HepG2 (cell line): ENCODE results near the gene OSGEPL1. TPM values are rescaled to one million over a fixed set of nuclear protein-coding genes. Genes with fewer than 3 reads are reported as not detected.

Experiments used
- ATF3 ChIP-seq: sonication (generic); formaldehyde crosslinking; IDR thresholded peaks from 2 replicates; pipeline ENCODE4 v1.4.0; 2020; ENCODE audit warnings: missing genetic modification reagents
- E2F1 ChIP-seq: sonication (generic); formaldehyde crosslinking; IDR thresholded peaks from 2 replicates; pipeline ENCODE4 v1.5.0; 2020; ENCODE audit warnings: missing genetic modification reagents
- FOXO1 ChIP-seq: sonication (generic); formaldehyde crosslinking; IDR thresholded peaks from 2 replicates; pipeline ENCODE4 v1.4.0; 2020; ENCODE audit warnings: missing genetic modification reagents
- HMGXB4 ChIP-seq, 2 experiments: sonication (generic) in 1 of 2; formaldehyde crosslinking in 1 of 2; IDR thresholded peaks; 2 replicates each; pipeline versions ENCODE4 v1.4.0 to v1.6.1; 2018 to 2020; ENCODE audit warnings: missing genetic modification reagents in 2 of 2, borderline replicate concordance in 1 of 2, low read depth in 1 of 2, mild to moderate bottlenecking in 1 of 2, missing biosample characterization in 1 of 2
- HOMEZ ChIP-seq: IDR thresholded peaks from 2 replicates; pipeline ENCODE4 v1.6.1; 2016; ENCODE audit warnings: low read depth
- KAT8 ChIP-seq: IDR thresholded peaks from 2 replicates; pipeline ENCODE4 v1.6.1; 2016; ENCODE audit warnings: missing genetic modification reagents, missing compliant biosample characterization
- MED13 ChIP-seq: sonication (generic); formaldehyde crosslinking; IDR thresholded peaks from 2 replicates; pipeline ENCODE4 v1.5.0; 2020; ENCODE audit warnings: missing genetic modification reagents
- MYC ChIP-seq: sonication (generic); formaldehyde crosslinking; IDR thresholded peaks from 2 replicates; pipeline ENCODE4 v1.9.0; 2021; ENCODE audit warnings: missing genetic modification reagents, borderline replicate concordance
- PHF20 ChIP-seq: sonication (generic); formaldehyde crosslinking; IDR thresholded peaks from 2 replicates; pipeline ENCODE4 v1.5.0; 2020; ENCODE audit warnings: mild to moderate bottlenecking, missing genetic modification reagents
- SMARCC2 ChIP-seq: fragments of 450-650 bp; IDR thresholded peaks from 2 replicates; pipeline ENCODE4 v1.6.1; 2017; ENCODE audit warnings: antibody characterized with exemption, mild to moderate bottlenecking
- SMYD3 ChIP-seq: sonication (generic); formaldehyde crosslinking; IDR thresholded peaks from 2 replicates; pipeline ENCODE4 v1.8.1; 2023; ENCODE audit warnings: mild to moderate bottlenecking, missing genetic modification reagents
- THAP9 ChIP-seq: sonication (generic); formaldehyde crosslinking; IDR thresholded peaks from 2 replicates; pipeline ENCODE4; 2020; ENCODE audit warnings: missing genetic modification reagents, mild to moderate bottlenecking, borderline replicate concordance
- ZBTB3 ChIP-seq: sonication (generic); formaldehyde crosslinking; IDR thresholded peaks from 2 replicates; pipeline ENCODE4 v1.4.0; 2020; ENCODE audit warnings: low read depth, mild to moderate bottlenecking, moderate library complexity, missing genetic modification reagents, borderline replicate concordance
- ZBTB37 ChIP-seq: sonication (generic); formaldehyde crosslinking; IDR thresholded peaks from 2 replicates; pipeline ENCODE4 v1.4.0; 2020; ENCODE audit warnings: mild to moderate bottlenecking, missing genetic modification reagents
- ZMYM4 ChIP-seq: sonication (generic); formaldehyde crosslinking; IDR thresholded peaks from 2 replicates; pipeline ENCODE4 v1.8.1; 2023; ENCODE audit warnings: mild to moderate bottlenecking, missing genetic modification reagents
- ZNF207 ChIP-seq: fragments of 450-650 bp; IDR thresholded peaks from 2 replicates; pipeline ENCODE4 v1.6.1; 2016; ENCODE audit warnings: antibody characterized with exemption, borderline replicate concordance
- ZNF383 ChIP-seq: sonication (generic); formaldehyde crosslinking; IDR thresholded peaks from 2 replicates; pipeline ENCODE4 v1.4.0; 2020; ENCODE audit warnings: missing genetic modification reagents, mild to moderate bottlenecking, borderline replicate concordance
- ZNF780A ChIP-seq: sonication (generic); formaldehyde crosslinking; IDR thresholded peaks from 2 replicates; pipeline ENCODE4 v1.8.0; 2022; ENCODE audit warnings: mild to moderate bottlenecking, missing genetic modification reagents, moderate library complexity
- polyA plus RNA-seq, 8 experiments: library from polyadenylated mRNA; depleted of rRNA in 3 of 8; stranded (reverse) in 7 of 8; unstranded in 1 of 8; fragments of >200 nt; fragmentation: Illumina TruSeq in 4 of 8; extraction: Trizol in 4 of 8; gene quantifications; 2 replicates each; pipeline versions ENCODE4 v1.2.1 to v1.2.3, GENCODE V29; 2011 to 2016; ENCODE audit warnings: low read depth in 4 of 8, missing spikeins in 1 of 8, mixed read lengths in 1 of 8; ENCODE audit not compliant: insufficient read depth in 1 of 8
- total RNA-seq, 5 experiments: library from RNA; depleted of rRNA; stranded (reverse); fragments of >200 nt; fragmentation: Illumina TruSeq; extraction: Trizol; gene quantifications; 2 replicates each; pipeline ENCODE4 v1.2.3, GENCODE V29; 2016; ENCODE audit warnings: low read depth in 1 of 5

The OSGEPL1 gene
- total and polyA plus RNA-seq, 2 of the 13 experiments (the other 11 are each of a cell fraction or from before 2014, with no cell fraction given): 10.2 to 10.8 TPM

GRCh38 chr2:189783927-189784867 is 21.6 kb upstream of the OSGEPL1 start, which contains the start of the genes ORMDL1 and PMS1 (continued):
- TF ChIP-seq HMGXB4 (CRISPR knock-in tag; IDR thresholded peaks at IDR 0.05; ENCODE audit: borderline replicate concordance in 1 of 2, low read depth in 1 of 2) (peak; percentile 48 to 97; a peak in 3 of 4 replicates), ZNF207 (no peak), ZBTB3 (CRISPR knock-in tag) (peak; percentile 77), HOMEZ (CRISPR knock-in tag) (no peak; the same call in 1 of the 2 replicates), THAP9 (CRISPR knock-in tag) (peak; percentile 95; the same call in 1 of the 2 replicates), ZNF383 (CRISPR knock-in tag) (peak; percentile 95; the same call in 1 of the 2 replicates), MED13 (peak; percentile 88; the same call in 1 of the 2 replicates), ATF3 (CRISPR knock-in tag) (peak; percentile 62), PHF20 (CRISPR knock-in tag) (peak; percentile 92), ZBTB37 (CRISPR knock-in tag) (no peak), E2F1 (CRISPR knock-in tag) (peak; percentile 95), SMYD3 (peak; percentile 97), FOXO1 (peak; percentile 38; the same call in 1 of the 2 replicates), ZNF780A (CRISPR knock-in tag) (peak; percentile 91; the same call in 1 of the 2 replicates), SMARCC2 (no peak), ZMYM4 (CRISPR knock-in tag) (peak; percentile 90), KAT8 (CRISPR knock-in tag) (peak; percentile 94), MYC (CRISPR knock-in tag) (peak; percentile 99)
